ENCODE results near the gene EXT2. TPM values are rescaled to one million over a fixed set of nuclear protein-coding genes. Genes with fewer than 3 reads are reported as not detected.

EXT2 gene
- total and polyA plus RNA-seq, 4 donors, result 18.0 to 95.3 (median 45.9) TPM

GRCh38 chr11:44279483-44279882 is 184.0 kb downstream of the EXT2 start:
- no peak overlapping the region for H3K4me3 ChIP-seq
- H3K36me3 ChIP-seq (ENCODE audit: control insufficient read depth in 4 of 4, insufficient read depth in 4 of 4, low read length in 4 of 4), result no peaks in the 10 kb centered on the region
- 75 to 79% methylated on average over 6 of the region's 6 CpGs for WGBS, 2 donors
- H3K4me1 ChIP-seq (ENCODE audit: control insufficient read depth in 5 of 5, insufficient read depth in 5 of 5, low read length in 5 of 5), result no peaks in the 10 kb centered on the region
- no peaks in the 10 kb centered on the region for H3K27me3 ChIP-seq (ENCODE audit: control insufficient read depth in 3 of 3, insufficient read depth in 3 of 3, low read length in 2 of 3)
- TF ChIP-seq CTCF (IDR thresholded peaks at IDR 0.05; ENCODE audit: control extremely low read depth, extremely low read depth), result no peak
- peaks cover 0 to 2% (median 0%) of the 10 kb centered on the region in 4 donors for H3K9me3 ChIP-seq (ENCODE audit: control insufficient read depth in 4 of 4, insufficient read depth in 3 of 4, low read length in 3 of 4)
- DNase-seq, result no peak
- no peak overlapping the region for H3K27ac ChIP-seq (ENCODE audit: low read depth in 1 of 2, low read length in 1 of 2)
- H3K9ac ChIP-seq (ENCODE audit: insufficient read depth in 1 of 2, low read length in 2 of 2), result no peak overlapping the region
- no peak for ATAC-seq (ENCODE audit: insufficient read depth, low FRiP score)

- WGBS, 2 donors, result 86 to 88% methylated on average over 7 of the region's 7 CpGs
- H3K4me1 ChIP-seq (ENCODE audit: control insufficient read depth in 5 of 5, insufficient read depth in 5 of 5, low read length in 5 of 5), result no peaks in the 10 kb centered on the region
- no peaks in the 10 kb centered on the region for H3K36me3 ChIP-seq (ENCODE audit: control insufficient read depth in 4 of 4, insufficient read depth in 4 of 4, low read length in 4 of 4)
- H3K27me3 ChIP-seq (ENCODE audit: control insufficient read depth in 3 of 3, insufficient read depth in 3 of 3, low read length in 2 of 3), result no peaks in the 10 kb centered on the region
- no peak overlapping the region for H3K4me3 ChIP-seq
- no peak overlapping the region for H3K9ac ChIP-seq (ENCODE audit: insufficient read depth in 1 of 2, low read length in 2 of 2)
- no peak overlapping the region for H3K27ac ChIP-seq (ENCODE audit: low read depth in 1 of 2, low read length in 1 of 2)
- no peak for TF ChIP-seq CTCF (IDR thresholded peaks at IDR 0.05; ENCODE audit: control extremely low read depth, extremely low read depth)
- no peaks in the 10 kb centered on the region for H3K9me3 ChIP-seq (ENCODE audit: control insufficient read depth in 4 of 4, insufficient read depth in 3 of 4, low read length in 3 of 4)
- ATAC-seq (ENCODE audit: insufficient read depth, low FRiP score), result no peak
- DNase-seq, result no peak
Measured at GRCh38 chr11:44280257-44280656, 184.8 kb downstream of the EXT2 start.

- WGBS, 2 donors, result 94 to 97% methylated on average over 9 of the region's 9 CpGs
- H3K9me3 ChIP-seq (ENCODE audit: control insufficient read depth in 4 of 4, insufficient read depth in 3 of 4, low read length in 3 of 4), result no peaks in the 10 kb centered on the region
- no peaks in the 10 kb centered on the region for H3K36me3 ChIP-seq (ENCODE audit: control insufficient read depth in 4 of 4, insufficient read depth in 4 of 4, low read length in 4 of 4)
- no peak overlapping the region for H3K9ac ChIP-seq (ENCODE audit: insufficient read depth in 1 of 2, low read length in 2 of 2)
- DNase-seq (no peak), ATAC-seq (ENCODE audit: insufficient read depth, low FRiP score) (no peak)
- H3K4me1 ChIP-seq (ENCODE audit: control insufficient read depth in 5 of 5, insufficient read depth in 5 of 5, low read length in 5 of 5), result no peaks in the 10 kb centered on the region
- TF ChIP-seq CTCF (IDR thresholded peaks at IDR 0.05; ENCODE audit: control extremely low read depth, extremely low read depth), result no peak
- H3K27me3 ChIP-seq (ENCODE audit: control insufficient read depth in 3 of 3, insufficient read depth in 3 of 3, low read length in 2 of 3), result no peaks in the 10 kb centered on the region
- no peak overlapping the region for H3K4me3 ChIP-seq
- H3K27ac ChIP-seq (ENCODE audit: low read depth in 1 of 2, low read length in 1 of 2), result no peak overlapping the region
Measured at GRCh38 chr11:44281151-44281550, 185.7 kb downstream of the EXT2 start.

- no peak overlapping the region for H3K9ac ChIP-seq (ENCODE audit: insufficient read depth in 1 of 2, low read length in 2 of 2)
- H3K27me3 ChIP-seq (ENCODE audit: control insufficient read depth in 3 of 3, insufficient read depth in 3 of 3, low read length in 2 of 3), result no peaks in the 10 kb centered on the region
- H3K9me3 ChIP-seq (ENCODE audit: control insufficient read depth in 4 of 4, insufficient read depth in 3 of 4, low read length in 3 of 4), result no peaks in the 10 kb centered on the region
- no peak for ATAC-seq (ENCODE audit: insufficient read depth, low FRiP score)
- no peak for DNase-seq
- no peak for TF ChIP-seq CTCF (IDR thresholded peaks at IDR 0.05; ENCODE audit: control extremely low read depth, extremely low read depth)
- H3K4me3 ChIP-seq, result no peak overlapping the region
- H3K36me3 ChIP-seq (ENCODE audit: control insufficient read depth in 4 of 4, insufficient read depth in 4 of 4, low read length in 4 of 4), result no peaks in the 10 kb centered on the region
- H3K27ac ChIP-seq (ENCODE audit: low read depth in 1 of 2, low read length in 1 of 2), result no peak overlapping the region
- no peaks in the 10 kb centered on the region for H3K4me1 ChIP-seq (ENCODE audit: control insufficient read depth in 5 of 5, insufficient read depth in 5 of 5, low read length in 5 of 5)
- WGBS, 2 donors, result 87 to 91% methylated on average over 5 of the region's 5 CpGs
Measured at GRCh38 chr11:44282620-44283019, 187.1 kb downstream of the EXT2 start.
